HepG2 (cell line): ENCODE data around the gene ASB16. TPM values are rescaled to one million over a fixed set of nuclear protein-coding genes. Genes with fewer than 3 reads are reported as not detected.

Experiments
- ARHGAP35 ChIP-seq: sonication (generic); formaldehyde crosslinking; IDR thresholded peaks from 2 replicates; pipeline ENCODE4 v1.9.0; 2022; ENCODE audit warnings: mild to moderate bottlenecking, inconsistent platforms, moderate library complexity, missing genetic modification reagents, borderline replicate concordance
- ARID3A ChIP-seq: IDR thresholded peaks from 2 replicates; pipeline ENCODE4 v1.6.1; 2012; ENCODE audit warnings: low read depth, low read length, improper control_type of control experiment
- BRF2 ChIP-seq: sonication (generic); formaldehyde crosslinking; IDR thresholded peaks from 2 replicates; pipeline ENCODE4 v1.8.1; 2022; ENCODE audit warnings: mild to moderate bottlenecking, missing genetic modification reagents
- CSRNP2 ChIP-seq: sonication (generic); formaldehyde crosslinking; conservative IDR thresholded peaks from 2 replicates; pipeline ENCODE4 v1.8.0; 2022; ENCODE audit warnings: low read depth, missing genetic modification reagents
- ELF1 ChIP-seq: sonication (generic); formaldehyde crosslinking; IDR thresholded peaks from 2 replicates; pipeline ENCODE4 v1.4.0; 2020; ENCODE audit warnings: missing genetic modification reagents
- FIP1L1 ChIP-seq: fragments of 200-400 bp; formaldehyde crosslinking; IDR thresholded peaks from 2 replicates; pipeline ENCODE4 v1.6.1; 2018; ENCODE audit warnings: low read depth, mild to moderate bottlenecking, low read length, moderate library complexity, borderline replicate concordance; ENCODE audit not compliant: insufficient read depth
- FOSL2 ChIP-seq: sonication (generic); formaldehyde crosslinking; IDR thresholded peaks from 2 replicates; pipeline ENCODE4 v1.4.0; 2020; ENCODE audit warnings: missing genetic modification reagents
- FOXP1 ChIP-seq, 2 experiments: fragments of 450-650 bp in 1 of 2; IDR thresholded peaks; 2 replicates each; pipeline ENCODE4 v1.6.1; 2017 to 2018; ENCODE audit warnings: antibody characterized with exemption in 1 of 2
- HNF1A ChIP-seq, 2 experiments: sonication (generic) in 1 of 2; formaldehyde crosslinking in 1 of 2; IDR thresholded peaks; 2 replicates each; pipeline versions ENCODE4 v1.4.0 to v1.6.1; 2016 to 2020; ENCODE audit warnings: borderline replicate concordance in 1 of 2, low read depth in 1 of 2, mild to moderate bottlenecking in 1 of 2, missing genetic modification reagents in 1 of 2
- MTA1 ChIP-seq: sonication (generic); formaldehyde crosslinking; IDR thresholded peaks from 2 replicates; pipeline ENCODE4 v1.4.0; 2020; ENCODE audit warnings: missing genetic modification reagents, mild to moderate bottlenecking, borderline replicate concordance
- ZMYM2 ChIP-seq: sonication (generic); formaldehyde crosslinking; IDR thresholded peaks from 2 replicates; pipeline ENCODE4 v1.8.0; 2022; ENCODE audit warnings: mild to moderate bottlenecking, missing genetic modification reagents
- ZNF12 ChIP-seq: sonication (generic); formaldehyde crosslinking; IDR thresholded peaks from 2 replicates; pipeline ENCODE4 v1.5.0; 2020; ENCODE audit warnings: missing genetic modification reagents
- ZNF597 ChIP-seq: sonication (generic); formaldehyde crosslinking; IDR thresholded peaks from 2 replicates; pipeline ENCODE4 v1.5.0; 2020; ENCODE audit warnings: missing genetic modification reagents
- ZNF691 ChIP-seq: sonication (generic); formaldehyde crosslinking; IDR thresholded peaks from 2 replicates; pipeline ENCODE4 v1.4.0; 2020; ENCODE audit warnings: missing genetic modification reagents, low read depth, mild to moderate bottlenecking, borderline replicate concordance
- ZNF776 ChIP-seq: sonication (generic); formaldehyde crosslinking; IDR thresholded peaks from 2 replicates; pipeline ENCODE4 v1.4.0; 2020; ENCODE audit warnings: mild to moderate bottlenecking, missing genetic modification reagents
- ZNF879 ChIP-seq: sonication (generic); formaldehyde crosslinking; IDR thresholded peaks from 2 replicates; pipeline ENCODE4 v1.8.1; 2023; ENCODE audit warnings: missing genetic modification reagents
- polyA plus RNA-seq, 8 experiments: library from polyadenylated mRNA; depleted of rRNA in 3 of 8; stranded (reverse) in 7 of 8; unstranded in 1 of 8; fragments of >200 nt; fragmentation: Illumina TruSeq in 4 of 8; extraction: Trizol in 4 of 8; gene quantifications; 2 replicates each; pipeline versions ENCODE4 v1.2.1 to v1.2.3, GENCODE V29; 2011 to 2016; ENCODE audit warnings: low read depth in 4 of 8, missing spikeins in 1 of 8, mixed read lengths in 1 of 8; ENCODE audit not compliant: insufficient read depth in 1 of 8
- total RNA-seq, 5 experiments: library from RNA; depleted of rRNA; stranded (reverse); fragments of >200 nt; fragmentation: Illumina TruSeq; extraction: Trizol; gene quantifications; 2 replicates each; pipeline ENCODE4 v1.2.3, GENCODE V29; 2016; ENCODE audit warnings: low read depth in 1 of 5

The ASB16 gene
- total and polyA plus RNA-seq, 2 of the 13 experiments (the other 11 are each of a cell fraction or from before 2014, with no cell fraction given), result 0.07 TPM; not detected in 1

GRCh38 chr17:44123356-44124117, 47.0 kb upstream of the ASB16 start, which contains the start of gene HDAC5 (continued):
- TF ChIP-seq ZNF597 (CRISPR knock-in tag), result no peak
- peak; percentile 76; the same call in 1 of the 2 replicates for TF ChIP-seq MTA1 (CRISPR knock-in tag)
- TF ChIP-seq ZNF776, result peak; percentile 71
- no peak for TF ChIP-seq FIP1L1
- TF ChIP-seq FOXP1 (IDR thresholded peaks at IDR 0.05), result no peak
- no peak; the same call in 1 of the 2 replicates for TF ChIP-seq FOXP1 (CRISPR knock-in tag; IDR thresholded peaks at IDR 0.05)
- no peak; the same call in 1 of the 2 replicates for TF ChIP-seq ARID3A
- TF ChIP-seq ZNF691, result peak; percentile 88; the same call in 1 of the 2 replicates
- no peak for TF ChIP-seq ZNF879 (CRISPR knock-in tag)
- no peak; the same call in 1 of the 2 replicates for TF ChIP-seq BRF2 (CRISPR knock-in tag)
- peak; percentile 69 for TF ChIP-seq ZNF12
- peak; percentile 62; the same call in 1 of the 2 replicates for TF ChIP-seq ELF1 (CRISPR knock-in tag)
- TF ChIP-seq HNF1A (IDR thresholded peaks at IDR 0.05; ENCODE audit: low read depth), result no peak
- TF ChIP-seq HNF1A (CRISPR knock-in tag; IDR thresholded peaks at IDR 0.05; ENCODE audit: borderline replicate concordance), result peak; percentile 43; the same call in 1 of the 2 replicates
- no peak for TF ChIP-seq CSRNP2 (CRISPR knock-in tag)
- TF ChIP-seq ARHGAP35 (CRISPR knock-in tag), result 0 out of 2 replicates have a peak, but pooled peaks have one; percentile 71
- no peak for TF ChIP-seq ZMYM2 (CRISPR knock-in tag)
- peak; percentile 56; the same call in 1 of the 2 replicates for TF ChIP-seq FOSL2 (CRISPR knock-in tag)
